Thyroid gland (tissue), 4 donors: ENCODE measurements around the gene OGG1.

Experiments used
- CTCF ChIP-seq, 6 experiments: fragments of 200-600 bp in 3 of 6; fragments of 450-650 bp in 3 of 6; sonication (generic) in 3 of 6; IDR thresholded peaks; one replicate each; pipeline ENCODE4 v1.5.1; 2016 to 2019; ENCODE audit warnings: antibody characterized with exemption in 6 of 6, mild to moderate bottlenecking in 2 of 6, inconsistent platforms in 1 of 6, moderate library complexity in 1 of 6
- POLR2A ChIP-seq, 2 donors: fragments of 450-650 bp; IDR thresholded peaks; one replicate each; pipeline ENCODE4 v1.6.1; 2017; ENCODE audit warnings: antibody characterized with exemption in 2 of 2, mild to moderate bottlenecking in 2 of 2, moderate library complexity in 1 of 2

GRCh38 chr3:9757427-9757826 lies 7.7 kb downstream of the OGG1 start:
- no peak for TF ChIP-seq CTCF (IDR thresholded peaks at IDR 0.05)
- TF ChIP-seq POLR2A (IDR thresholded peaks at IDR 0.05): no peak
